Mammary epithelial cell (primary cell): ENCODE measurements around the gene MYF5.

Experiments used
- EZH2 ChIP-seq: IDR thresholded peaks from 2 replicates; pipeline ENCODE4 v1.6.1; 2012; ENCODE audit warnings: low read length, inconsistent platforms, borderline replicate concordance
- TF ChIP-seq, protein P1 (sequence below), 2 donors: IDR thresholded peaks in 1 of 2; conservative IDR thresholded peaks in 1 of 2; 2 replicates each; pipeline ENCODE4 v1.5.1; 2011 to 2012; ENCODE audit warnings: inconsistent platforms in 2 of 2, low read length in 2 of 2, mild to moderate bottlenecking in 2 of 2, control low read depth in 1 of 2, low read depth in 1 of 2; ENCODE audit not compliant: insufficient read depth in 1 of 2; ENCODE audit errors: extremely low read depth in 1 of 2

DNA sequence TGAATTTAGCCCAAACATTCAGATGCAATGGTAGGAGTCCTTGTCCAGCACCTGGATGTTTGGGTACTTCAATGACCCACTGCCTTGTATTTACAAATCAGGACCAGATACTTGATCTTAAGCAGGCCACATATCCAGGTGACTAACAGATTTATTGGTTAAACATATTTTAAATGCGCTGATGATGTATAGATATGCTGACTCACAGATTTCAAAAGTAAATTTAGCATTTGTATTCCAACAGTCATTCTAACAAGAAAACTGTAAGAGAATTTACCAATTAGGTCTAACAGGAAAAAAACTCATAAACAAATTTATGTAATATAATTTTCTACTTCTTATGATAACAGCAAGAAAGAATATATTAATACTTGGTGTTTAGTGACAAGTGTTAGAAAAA, 38.7 kb upstream of the MYF5 start:
- TF ChIP-seq, protein P1, sequence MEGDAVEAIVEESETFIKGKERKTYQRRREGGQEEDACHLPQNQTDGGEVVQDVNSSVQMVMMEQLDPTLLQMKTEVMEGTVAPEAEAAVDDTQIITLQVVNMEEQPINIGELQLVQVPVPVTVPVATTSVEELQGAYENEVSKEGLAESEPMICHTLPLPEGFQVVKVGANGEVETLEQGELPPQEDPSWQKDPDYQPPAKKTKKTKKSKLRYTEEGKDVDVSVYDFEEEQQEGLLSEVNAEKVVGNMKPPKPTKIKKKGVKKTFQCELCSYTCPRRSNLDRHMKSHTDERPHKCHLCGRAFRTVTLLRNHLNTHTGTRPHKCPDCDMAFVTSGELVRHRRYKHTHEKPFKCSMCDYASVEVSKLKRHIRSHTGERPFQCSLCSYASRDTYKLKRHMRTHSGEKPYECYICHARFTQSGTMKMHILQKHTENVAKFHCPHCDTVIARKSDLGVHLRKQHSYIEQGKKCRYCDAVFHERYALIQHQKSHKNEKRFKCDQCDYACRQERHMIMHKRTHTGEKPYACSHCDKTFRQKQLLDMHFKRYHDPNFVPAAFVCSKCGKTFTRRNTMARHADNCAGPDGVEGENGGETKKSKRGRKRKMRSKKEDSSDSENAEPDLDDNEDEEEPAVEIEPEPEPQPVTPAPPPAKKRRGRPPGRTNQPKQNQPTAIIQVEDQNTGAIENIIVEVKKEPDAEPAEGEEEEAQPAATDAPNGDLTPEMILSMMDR (conservative IDR thresholded peaks at IDR 0.05 in 1 of 2, IDR thresholded peaks at IDR 0.05 in 1 of 2; ENCODE audit: extremely low read depth in 1 of 2, insufficient read depth in 1 of 2, low read depth in 1 of 2, low read length in 2 of 2): no peak
- no peak for TF ChIP-seq EZH2
